OCI-LY3 (cell line): ENCODE results near the gene RNF17.

Source experiments
- H2AFZ ChIP-seq: fragments of 200-600, 300-600 bp; shearing (Covaris generic); 2 replicates; pipeline ENCODE4 v1.6.0; 2014; ENCODE audit warnings: antibody characterized with exemption, low read depth, low read length
- H3K27ac ChIP-seq: fragments of 200-600, 300-600 bp; sonication (generic); 2 replicates; pipeline ENCODE4 v1.5.1; 2014; ENCODE audit warnings: mild to moderate bottlenecking, low read length, moderate library complexity, mixed read lengths
- H3K27me3 ChIP-seq: fragments of 200-600, 300-600 bp; sonication (generic); 2 replicates; pipeline ENCODE4 v1.6.1; 2014; ENCODE audit warnings: low read depth, low read length, mixed read lengths
- H3K36me3 ChIP-seq: fragments of 200-600, 300-600 bp; sonication (generic); replicated peaks from 2 replicates; pipeline ENCODE3; 2014; ENCODE audit warnings: low read depth, low read length, mixed read lengths
- H3K4me1 ChIP-seq: fragments of 300-600, 200-600 bp; sonication (generic); 2 replicates; pipeline ENCODE4 v1.6.1; 2014; ENCODE audit warnings: low read length, mixed read lengths
- H3K4me2 ChIP-seq: fragments of 200-600, 300-600 bp; sonication (generic); 2 replicates; pipeline ENCODE4 v1.6.1; 2014; ENCODE audit warnings: low read length, mixed read lengths
- H3K4me3 ChIP-seq: fragments of 300-600, 200-600 bp; sonication (generic); 2 replicates; pipeline ENCODE4 v1.5.1; 2014; ENCODE audit warnings: antibody characterized with exemption, mild to moderate bottlenecking, low read length, moderate library complexity
- H3K79me2 ChIP-seq: fragments of 300-600, 200-600 bp; shearing (Covaris generic); 2 replicates; pipeline ENCODE4 v1.6.1; 2014; ENCODE audit warnings: mild to moderate bottlenecking, low read length, mixed read lengths
- H3K9ac ChIP-seq: fragments of 300-600, 200-600 bp; shearing (Covaris generic); 2 replicates; pipeline ENCODE4 v1.6.0; 2014; ENCODE audit warnings: mild to moderate bottlenecking, low read length, moderate library complexity
- H3K9me3 ChIP-seq: fragments of 200-600, 300-600 bp; shearing (Covaris generic); 2 replicates; pipeline ENCODE4 v1.6.1; 2014; ENCODE audit warnings: low read length, mixed read lengths; ENCODE audit not compliant: insufficient read depth
- H4K20me1 ChIP-seq: fragments of 200-600, 300-600 bp; sonication (generic); 2 replicates; pipeline ENCODE4 v1.6.1; 2016; ENCODE audit warnings: low read length, mixed read lengths; ENCODE audit not compliant: insufficient read depth
- CTCF ChIP-seq: fragments of 200-600, 300-600 bp; sonication (generic); IDR thresholded peaks from 2 replicates; pipeline ENCODE4 v1.5.1; 2014; ENCODE audit warnings: antibody characterized with exemption, low read length, low read depth
- EZH2phosphoT487 ChIP-seq: fragments of 200-600 bp; shearing (Covaris generic); IDR thresholded peaks from 2 replicates; pipeline ENCODE4 v1.6.1; 2018; ENCODE audit warnings: antibody characterized with exemption, mixed run types, low read depth

RNF17 gene

DNA sequence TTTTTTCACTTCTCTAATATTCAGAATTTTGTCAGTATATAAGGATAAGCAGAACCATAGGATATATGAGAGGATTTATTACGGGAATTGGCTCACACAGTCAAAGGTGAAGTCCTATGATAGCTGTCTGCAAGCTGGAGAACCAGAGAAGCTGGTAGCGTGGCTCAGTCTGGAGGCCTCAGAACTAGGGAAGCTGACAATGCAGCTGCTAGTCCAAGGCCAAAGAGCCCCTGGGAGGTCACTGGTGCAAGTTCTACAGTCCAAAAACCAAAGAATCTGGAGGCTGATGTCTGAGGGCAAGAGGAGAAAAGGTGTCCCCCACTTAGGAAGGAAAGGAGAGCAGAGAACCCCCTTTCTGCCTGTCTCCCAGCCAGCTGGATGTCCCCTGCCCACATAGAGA, 114.4 kb downstream of the RNF17 start:
- H3K27ac ChIP-seq, result no peak overlapping the region
- no peaks in the 10 kb centered on the region for H3K9me3 ChIP-seq
- no peak overlapping the region for H2AFZ ChIP-seq
- no peaks in the 10 kb centered on the region for H4K20me1 ChIP-seq
- no peaks in the 10 kb centered on the region for H3K36me3 ChIP-seq
- TF ChIP-seq EZH2phosphoT487 (no peak), CTCF (no peak)
- no peaks in the 10 kb centered on the region for H3K27me3 ChIP-seq
- no peaks in the 10 kb centered on the region for H3K79me2 ChIP-seq
- H3K4me2 ChIP-seq, result no peak overlapping the region
- no peaks in the 10 kb centered on the region for H3K4me1 ChIP-seq
- no peak overlapping the region for H3K4me3 ChIP-seq
- no peak overlapping the region for H3K9ac ChIP-seq

GRCh38 chr13:24882665-24883064, 118.7 kb downstream of the RNF17 start:
- H3K4me1 ChIP-seq, result no peaks in the 10 kb centered on the region
- no peak overlapping the region for H3K4me2 ChIP-seq
- TF ChIP-seq EZH2phosphoT487, result no peak
- no peak for TF ChIP-seq CTCF
- no peaks in the 10 kb centered on the region for H3K9me3 ChIP-seq
- no peak overlapping the region for H3K4me3 ChIP-seq
- H3K79me2 ChIP-seq, result no peaks in the 10 kb centered on the region
- H2AFZ ChIP-seq, result no peak overlapping the region
- peaks cover 18% of the 10 kb centered on the region for H3K36me3 ChIP-seq
- no peak overlapping the region for H3K27ac ChIP-seq
- H3K9ac ChIP-seq, result no peak overlapping the region
- H3K27me3 ChIP-seq, result no peaks in the 10 kb centered on the region
- no peaks in the 10 kb centered on the region for H4K20me1 ChIP-seq

- no peak overlapping the region for H3K27ac ChIP-seq
- H4K20me1 ChIP-seq, result no peaks in the 10 kb centered on the region
- H3K4me2 ChIP-seq, result no peak overlapping the region
- TF ChIP-seq EZH2phosphoT487 (no peak), CTCF (no peak)
- no peaks in the 10 kb centered on the region for H3K79me2 ChIP-seq
- no peaks in the 10 kb centered on the region for H3K9me3 ChIP-seq
- no peak overlapping the region for H2AFZ ChIP-seq
- H3K9ac ChIP-seq, result no peak overlapping the region
- H3K36me3 ChIP-seq, result peaks cover 55% of the 10 kb centered on the region
- H3K27me3 ChIP-seq, result no peaks in the 10 kb centered on the region
- H3K4me1 ChIP-seq, result peaks cover 9% of the 10 kb centered on the region
- no peak overlapping the region for H3K4me3 ChIP-seq
Measured at GRCh38 chr13:24887759-24888158, 123.8 kb downstream of the RNF17 start.

- no peak for TF ChIP-seq EZH2phosphoT487
- TF ChIP-seq CTCF, result no peak
- Histone ChIP-seq H3K27me3 (no peaks in the 10 kb centered on the region), H3K4me3 (no peak overlapping the region), H3K27ac (no peak overlapping the region), H3K9me3 (no peaks in the 10 kb centered on the region), H3K36me3 (peaks cover 55% of the 10 kb centered on the region), H2AFZ (no peak overlapping the region), H3K79me2 (no peaks in the 10 kb centered on the region), H3K4me2 (no peak overlapping the region), H4K20me1 (no peaks in the 10 kb centered on the region), H3K9ac (no peak overlapping the region), H3K4me1 (peaks cover 9% of the 10 kb centered on the region)
Measured at GRCh38 chr13:24888291-24888931, 124.4 kb downstream of the RNF17 start.
